ENCODE results near the gene YPEL2. TPM values are rescaled to one million over a fixed set of nuclear protein-coding genes. Genes with fewer than 3 reads are reported as not detected.

YPEL2 gene
- total and polyA plus RNA-seq, 8 donors, result 6.7 to 28.7 (median 12.7) TPM

- WGBS, 2 donors, result 21 to 36% methylated on average over 2 of the region's 2 CpGs
- Histone ChIP-seq H3K36me3 (no peaks in the 10 kb centered on the region), H3K4me1 (peaks cover 1 to 13% (median 9%) of the 10 kb centered on the region in 3 donors), H3K27ac (peak overlapping the region in 1 of 4 donors; percentile 27), H3K27me3 (no peaks in the 10 kb centered on the region), H3K4me3 (no peak overlapping the region), H3K9me3 (no peaks in the 10 kb centered on the region)
- no peak for DNase-seq
- FAIRE-seq, result no peak
- TF ChIP-seq CTCF (IDR thresholded peaks at IDR 0.05), result no peak
- intact Hi-C loops (cut with DNase I), result loop anchor here in 1 of 3 donors (10.0 kb wide), 1 partner anchor 60 kb away; no protein-coding TSS in a partner anchor
- ATAC-seq, result peak in 2 of 4 donors; percentile 25 to 39
These were observed 103.8 kb downstream of the YPEL2 start for GRCh38 chr17:59435238-59435637.

- Histone ChIP-seq H3K9me3 (no peaks in the 10 kb centered on the region), H3K36me3 (no peaks in the 10 kb centered on the region), H3K4me1 (peaks cover 0 to 6% (median 0%) of the 10 kb centered on the region in 3 donors), H3K27me3 (no peaks in the 10 kb centered on the region), H3K4me3 (no peak overlapping the region), H3K27ac (no peak overlapping the region)
- no peak for TF ChIP-seq CTCF (IDR thresholded peaks at IDR 0.05)
- ATAC-seq (peak in 1 of 4 donors; percentile 22), DNase-seq (no peak), FAIRE-seq (no peak)
- 81 to 90% methylated on average over 4 of the region's 4 CpGs for WGBS, 2 donors
- intact Hi-C loops (cut with DNase I), result loop anchor here in 1 of 3 donors (10.0 kb wide), 1 partner anchor 62 kb away; no protein-coding TSS in a partner anchor
These were observed 105.4 kb downstream of the YPEL2 start for GRCh38 chr17:59436900-59437299.

- H3K36me3 ChIP-seq, result no peaks in the 10 kb centered on the region
- DNase-seq (no peak), FAIRE-seq (no peak), ATAC-seq (no peak)
- H3K27ac ChIP-seq, result no peak overlapping the region
- no peaks in the 10 kb centered on the region for H3K27me3 ChIP-seq
- H3K4me3 ChIP-seq, result no peak overlapping the region
- intact Hi-C loops (cut with DNase I), result loop anchor here in 1 of 3 donors (10.0 kb wide), 1 partner anchor 63 kb away; no protein-coding TSS in a partner anchor
- TF ChIP-seq CTCF (IDR thresholded peaks at IDR 0.05), result no peak
- WGBS, 2 donors, result 70 to 80% methylated on average over 12 of the region's 12 CpGs
- no peaks in the 10 kb centered on the region for H3K9me3 ChIP-seq
- H3K4me1 ChIP-seq, result peaks cover 0 to 6% (median 0%) of the 10 kb centered on the region in 3 donors
These were observed 106.4 kb downstream of the YPEL2 start for GRCh38 chr17:59437791-59438281.

GRCh38 chr17:59439262-59439661 lies 107.8 kb downstream of the YPEL2 start:
- TF ChIP-seq CTCF (IDR thresholded peaks at IDR 0.05), result no peak
- intact Hi-C loops (cut with DNase I), result loop anchor here in 1 of 3 donors (10.0 kb wide), 1 partner anchor 64 kb away; no protein-coding TSS in a partner anchor
- Histone ChIP-seq H3K4me3 (no peak overlapping the region), H3K36me3 (no peaks in the 10 kb centered on the region), H3K27ac (peak overlapping the region in 1 of 4 donors; percentile 53), H3K9me3 (no peaks in the 10 kb centered on the region), H3K27me3 (no peaks in the 10 kb centered on the region), H3K4me1 (peaks cover 0 to 6% (median 0%) of the 10 kb centered on the region in 3 donors)
- no peak for ATAC-seq
- no peak for DNase-seq
- no peak for FAIRE-seq
- 88 to 89% methylated on average over 4 of the region's 4 CpGs for WGBS, 2 donors

- 59 to 61% methylated on average over 6 of the region's 6 CpGs for WGBS, 2 donors
- Histone ChIP-seq H3K36me3 (no peaks in the 10 kb centered on the region), H3K4me1 (peaks cover 0 to 6% (median 0%) of the 10 kb centered on the region in 3 donors), H3K27ac (peak overlapping the region in 2 of 4 donors; percentile 42 to 53), H3K4me3 (no peak overlapping the region), H3K9me3 (no peaks in the 10 kb centered on the region), H3K27me3 (no peaks in the 10 kb centered on the region)
- TF ChIP-seq CTCF (IDR thresholded peaks at IDR 0.05), result no peak
- ATAC-seq (peak in 1 of 4 donors; percentile 8), FAIRE-seq (no peak), DNase-seq (no peak)
- intact Hi-C loops (cut with DNase I), result loop anchor here (5.0 to 10.0 kb wide), 4 partner anchors 65 to 117 kb away; no protein-coding TSS in a partner anchor
These were observed 108.3 kb downstream of the YPEL2 start for GRCh38 chr17:59439741-59440211.

Measured in pancreas (tissue), 10 donors.